A673 (cell line): ENCODE data around the gene NELL1. TPM values are rescaled to one million over a fixed set of nuclear protein-coding genes. Genes with fewer than 3 reads are reported as not detected.

Experiments used
- BruUV-seq: library from RNA; stranded (reverse); fragments of 400-500 nt; replicated peaks from 2 replicates; lab custom pipeline; 2021; lab: Mats Ljungman, UMichigan
- CTCF ChIA-PET: fragments of 300-600 bp; sonication (Branson Sonifier 250); formaldehyde crosslinking; loops from one replicate; lab custom pipeline; 2022; ENCODE audit warnings: antibody characterized with exemption; lab: Charles Lee
- POLR2A ChIA-PET: fragments of 300-600 bp; sonication (Branson Sonifier 250); formaldehyde crosslinking; loops from one replicate; lab custom pipeline; 2022; ENCODE audit warnings: antibody characterized with exemption; ENCODE audit not compliant: low non-redundant PET; lab: Charles Lee
- DNase-seq: peaks from one replicate; pipeline ENCODE4 v3.0.0-alpha.2; 2015; ENCODE audit warnings: low spot score
- H3K27ac ChIP-seq: fragments of 200-600 bp; sonication (generic); 2 replicates; pipeline ENCODE4 v1.5.1; 2016; ENCODE audit warnings: mixed run types, low read depth, mild to moderate bottlenecking, mixed read lengths, antibody characterized with exemption, low read length; ENCODE audit not compliant: poor library complexity, severe bottlenecking
- H3K27me3 ChIP-seq: fragments of 200-600 bp; sonication (generic); replicated peaks from 2 replicates; pipeline ENCODE4 v1.6.1; 2017; ENCODE audit warnings: mixed run types, low read depth, mild to moderate bottlenecking, mixed read lengths, antibody characterized with exemption, low read length; ENCODE audit not compliant: insufficient read depth, poor library complexity
- H3K36me3 ChIP-seq: fragments of 200-600 bp; sonication (generic); 2 replicates; pipeline ENCODE4 v1.6.1; 2016; ENCODE audit warnings: mixed run types, mild to moderate bottlenecking, mixed read lengths, antibody characterized with exemption, low read length; ENCODE audit not compliant: insufficient read depth, poor library complexity, severe bottlenecking
- H3K4me1 ChIP-seq: fragments of 200-600 bp; sonication (generic); 2 replicates; pipeline ENCODE4 v1.6.1; 2017; ENCODE audit warnings: mixed run types, mild to moderate bottlenecking, mixed read lengths, antibody characterized with exemption, low read length; ENCODE audit not compliant: insufficient read depth, poor library complexity, severe bottlenecking
- H3K4me3 ChIP-seq: fragments of 200-600 bp; sonication (generic); 2 replicates; pipeline ENCODE4 v1.5.1; 2016; ENCODE audit warnings: low read depth, mixed run types, mild to moderate bottlenecking, mixed read lengths, low read length; ENCODE audit not compliant: poor library complexity, severe bottlenecking
- H3K9me3 ChIP-seq: fragments of 200-600 bp; sonication (generic); 2 replicates; pipeline ENCODE4 v1.6.1; 2016; ENCODE audit warnings: mixed run types, low read depth, mild to moderate bottlenecking, mixed read lengths, antibody characterized with exemption, low read length; ENCODE audit not compliant: poor library complexity, severe bottlenecking
- CTCF ChIP-seq: fragments of 300-800, 200-600 bp; sonication (generic); conservative IDR thresholded peaks from 2 replicates; pipeline ENCODE4 v1.5.1; 2017; ENCODE audit warnings: low read depth, mild to moderate bottlenecking, antibody characterized with exemption, low read length, moderate library complexity, mixed read lengths
- EZH2 ChIP-seq: fragments of 200-600 bp; sonication (generic); IDR thresholded peaks from 2 replicates; pipeline ENCODE4 v1.6.1; 2017; ENCODE audit warnings: borderline replicate concordance, low read depth, mild to moderate bottlenecking, mixed read lengths, antibody characterized with exemption, low read length; ENCODE audit not compliant: poor library complexity, severe bottlenecking
- intact Hi-C: fragments of 100-400 bp; cut with micrococcal nuclease; formaldehyde crosslinking; loops from one replicate; pipeline ENCODE4 v1.10.0; 2022; ENCODE audit not compliant: unreplicated experiment
- total RNA-seq: library from RNA; stranded (reverse); gene quantifications from 2 replicates; pipeline ENCODE4 v1.2.3, GENCODE V29; 2021

Gene NELL1
- total RNA-seq, 1 experiment from 2014 or later, result 0.32 TPM

GRCh38 chr11:21205205-21205604, 535.8 kb downstream of the NELL1 start:
- Histone ChIP-seq H3K36me3 (no peaks in the 10 kb centered on the region), H3K27me3 (no peaks in the 10 kb centered on the region), H3K4me3 (no peak overlapping the region), H3K27ac (no peak overlapping the region), H3K9me3 (no peaks in the 10 kb centered on the region), H3K4me1 (no peaks in the 10 kb centered on the region)
- DNase-seq, result no peak
- TF ChIP-seq EZH2 (no peak), CTCF (no peak)
- POLR2A ChIA-PET, result no interaction called here
- CTCF ChIA-PET, result no interaction called here
- intact Hi-C loops, result no loop called here
- BruUV-seq, result no TSS peak

- Histone ChIP-seq H3K4me3 (no peak overlapping the region), H3K36me3 (no peaks in the 10 kb centered on the region), H3K27ac (no peak overlapping the region), H3K9me3 (no peaks in the 10 kb centered on the region), H3K27me3 (no peaks in the 10 kb centered on the region), H3K4me1 (no peaks in the 10 kb centered on the region)
- POLR2A ChIA-PET, result no interaction called here
- intact Hi-C loops, result no loop called here
- BruUV-seq, result no TSS peak
- DNase-seq, result no peak
- TF ChIP-seq EZH2, result no peak
- TF ChIP-seq CTCF, result no peak
- CTCF ChIA-PET, result no interaction called here
Observed at GRCh38 chr11:21225860-21226259, 556.5 kb downstream of the NELL1 start.

GRCh38 chr11:21229224-21229623, 559.8 kb downstream of the NELL1 start:
- Histone ChIP-seq H3K27me3 (no peaks in the 10 kb centered on the region), H3K27ac (no peak overlapping the region), H3K4me3 (no peak overlapping the region), H3K9me3 (no peaks in the 10 kb centered on the region), H3K36me3 (no peaks in the 10 kb centered on the region), H3K4me1 (no peaks in the 10 kb centered on the region)
- CTCF ChIA-PET, result no interaction called here
- no TSS peak for BruUV-seq
- POLR2A ChIA-PET, result no interaction called here
- no peak for DNase-seq
- intact Hi-C loops, result no loop called here
- TF ChIP-seq CTCF (no peak), EZH2 (no peak)
